HG03439 (cell line): ENCODE data around the gene CTSC.

Experiments used
- ATAC-seq: cut with Tn5 transposase; IDR thresholded peaks from one replicate; pipeline ENCODE4 v1.9.1; 2021; ENCODE audit warnings: mild to moderate bottlenecking, moderate library complexity; ENCODE audit not compliant: unreplicated experiment

Gene CTSC

GRCh38 chr11:88320149-88320559 lies 17.4 kb downstream of the CTSC start:
- no peak for ATAC-seq

- ATAC-seq: no peak
These were observed 19.5 kb downstream of the CTSC start for GRCh38 chr11:88318017-88318416.

GRCh38 chr11:88317536-88317935 lies 20.0 kb downstream of the CTSC start:
- no peak for ATAC-seq

- no peak for ATAC-seq
These were observed 21.5 kb downstream of the CTSC start for GRCh38 chr11:88315981-88316441.

- ATAC-seq: no peak
These were observed 22.5 kb downstream of the CTSC start for GRCh38 chr11:88315015-88315414.

GRCh38 chr11:88313441-88313840 lies 24.1 kb downstream of the CTSC start:
- no peak for ATAC-seq

- ATAC-seq: no peak
These were observed 24.9 kb downstream of the CTSC start for GRCh38 chr11:88312628-88313027.

- no peak for ATAC-seq
These were observed 27.3 kb downstream of the CTSC start for GRCh38 chr11:88310246-88310645.

- ATAC-seq: no peak
These were observed 29.0 kb downstream of the CTSC start for GRCh38 chr11:88308576-88308975.

GRCh38 chr11:88307749-88308425 lies 29.6 kb downstream of the CTSC start:
- ATAC-seq: no peak

GRCh38 chr11:88306785-88307184 lies 30.8 kb downstream of the CTSC start:
- ATAC-seq: no peak

- no peak for ATAC-seq
These were observed 32.1 kb downstream of the CTSC start for GRCh38 chr11:88305430-88305829.

- ATAC-seq: no peak
These were observed 33.2 kb downstream of the CTSC start for GRCh38 chr11:88304352-88304751.

- ATAC-seq: no peak
These were observed 34.5 kb downstream of the CTSC start for GRCh38 chr11:88303037-88303436.

GRCh38 chr11:88301488-88302140 lies 35.9 kb downstream of the CTSC start:
- ATAC-seq: peak; percentile 52

- peak; percentile 78 for ATAC-seq
These were observed 36.5 kb downstream of the CTSC start for GRCh38 chr11:88300888-88301487.

GRCh38 chr11:88297863-88298262 lies 39.7 kb downstream of the CTSC start:
- ATAC-seq: no peak

- ATAC-seq: no peak
These were observed 40.1 kb downstream of the CTSC start for GRCh38 chr11:88297421-88297820.

- no peak for ATAC-seq
These were observed 42.5 kb downstream of the CTSC start for GRCh38 chr11:88295028-88295427.

GRCh38 chr11:88293931-88294330 lies 43.6 kb downstream of the CTSC start:
- no peak for ATAC-seq

GRCh38 chr11:88292171-88292843 lies 45.2 kb downstream of the CTSC start:
- ATAC-seq: no peak

GRCh38 chr11:88288560-88288959 lies 49.0 kb downstream of the CTSC start:
- ATAC-seq: no peak
